ENCODE data around the gene EFCAB6.

Gene EFCAB6

GRCh38 chr22:43706571-43707328, 105.4 kb downstream of the EFCAB6 start:
- no peak overlapping the region for H3K9ac ChIP-seq (ENCODE audit: low read depth, low read length)
- no peak overlapping the region for H3K4me3 ChIP-seq (ENCODE audit: low read depth in 1 of 2, low read length in 2 of 2)
- DNase-seq (no peak), ATAC-seq (ENCODE audit: insufficient read depth, low read depth) (no peak)
- no peak overlapping the region for H2AFZ ChIP-seq (ENCODE audit: low read depth, low read length)
- H3K4me1 ChIP-seq (ENCODE audit: insufficient read depth, low read length) = no peaks in the 10 kb centered on the region
- TF ChIP-seq EZH2 (IDR thresholded peaks at IDR 0.05; ENCODE audit: borderline replicate concordance, low read depth, low read length, severe bottlenecking) (no peak), CTCF (IDR thresholded peaks at IDR 0.05; ENCODE audit: borderline replicate concordance, extremely low read depth, low read length, poor library complexity, severe bottlenecking) (no peak)
- H3K9me3 ChIP-seq (ENCODE audit: insufficient read depth, low read length, severe bottlenecking) = peaks cover 9% of the 10 kb centered on the region
- H3K4me2 ChIP-seq (ENCODE audit: insufficient read depth, low read length) = no peak overlapping the region
- no peak overlapping the region for H3K27ac ChIP-seq (ENCODE audit: low read length)
- H3K36me3 ChIP-seq (ENCODE audit: insufficient read depth, low read length) = no peaks in the 10 kb centered on the region
- H3K27me3 ChIP-seq (ENCODE audit: insufficient read depth, low read length, poor library complexity) = peaks cover 9% of the 10 kb centered on the region
- H4K20me1 ChIP-seq (ENCODE audit: insufficient read depth, low read length) = no peaks in the 10 kb centered on the region
- H3K79me2 ChIP-seq (ENCODE audit: insufficient read depth, low read length) = no peaks in the 10 kb centered on the region

- Histone ChIP-seq H3K36me3 (ENCODE audit: insufficient read depth, low read length) (no peaks in the 10 kb centered on the region), H3K27me3 (ENCODE audit: insufficient read depth, low read length, poor library complexity) (peaks cover 7% of the 10 kb centered on the region), H3K4me3 (ENCODE audit: low read depth in 1 of 2, low read length in 2 of 2) (no peak overlapping the region), H3K9me3 (ENCODE audit: insufficient read depth, low read length, severe bottlenecking) (peaks cover 9% of the 10 kb centered on the region), H3K4me1 (ENCODE audit: insufficient read depth, low read length) (no peaks in the 10 kb centered on the region), H3K79me2 (ENCODE audit: insufficient read depth, low read length) (no peaks in the 10 kb centered on the region), H3K4me2 (ENCODE audit: insufficient read depth, low read length) (no peak overlapping the region), H3K27ac (ENCODE audit: low read length) (no peak overlapping the region), H4K20me1 (ENCODE audit: insufficient read depth, low read length) (no peaks in the 10 kb centered on the region), H3K9ac (ENCODE audit: low read depth, low read length) (no peak overlapping the region), H2AFZ (ENCODE audit: low read depth, low read length) (no peak overlapping the region)
- DNase-seq (no peak), ATAC-seq (ENCODE audit: insufficient read depth, low read depth) (no peak)
- TF ChIP-seq EZH2 (IDR thresholded peaks at IDR 0.05; ENCODE audit: borderline replicate concordance, low read depth, low read length, severe bottlenecking) (no peak), CTCF (IDR thresholded peaks at IDR 0.05; ENCODE audit: borderline replicate concordance, extremely low read depth, low read length, poor library complexity, severe bottlenecking) (no peak)
Observed at GRCh38 chr22:43706151-43706550, 106.0 kb downstream of the EFCAB6 start.

GRCh38 chr22:43704051-43704450, 108.1 kb downstream of the EFCAB6 start:
- H3K36me3 ChIP-seq (ENCODE audit: insufficient read depth, low read length) = no peaks in the 10 kb centered on the region
- no peak for DNase-seq

More at GRCh38 chr22:43704051-43704450, 108.1 kb downstream of the EFCAB6 start:
- Histone ChIP-seq H2AFZ (ENCODE audit: low read depth, low read length) (no peak overlapping the region), H3K4me1 (ENCODE audit: insufficient read depth, low read length) (no peaks in the 10 kb centered on the region), H3K9me3 (ENCODE audit: insufficient read depth, low read length, severe bottlenecking) (peaks cover 9% of the 10 kb centered on the region), H3K27ac (ENCODE audit: low read length) (no peak overlapping the region), H3K4me2 (ENCODE audit: insufficient read depth, low read length) (no peak overlapping the region), H3K4me3 (ENCODE audit: low read depth in 1 of 2, low read length in 2 of 2) (no peak overlapping the region), H3K27me3 (ENCODE audit: insufficient read depth, low read length, poor library complexity) (no peaks in the 10 kb centered on the region), H4K20me1 (ENCODE audit: insufficient read depth, low read length) (no peaks in the 10 kb centered on the region), H3K79me2 (ENCODE audit: insufficient read depth, low read length) (no peaks in the 10 kb centered on the region), H3K9ac (ENCODE audit: low read depth, low read length) (no peak overlapping the region)
- no peak for TF ChIP-seq EZH2 (IDR thresholded peaks at IDR 0.05; ENCODE audit: borderline replicate concordance, low read depth, low read length, severe bottlenecking)
- TF ChIP-seq CTCF (IDR thresholded peaks at IDR 0.05; ENCODE audit: borderline replicate concordance, extremely low read depth, low read length, poor library complexity, severe bottlenecking) = no peak
- ATAC-seq (ENCODE audit: insufficient read depth, low read depth) = no peak
